HG03175 (cell line): ENCODE results near the gene ZNF777.
"Not testable (repeated sequence)": the region's sequence is repeated elsewhere in the genome, so short reads cannot be mapped to it uniquely, and the experiment has no call there.

Experiments
- ATAC-seq: cut with Tn5 transposase; IDR thresholded peaks from one replicate; pipeline ENCODE4 v1.9.1; 2021; ENCODE audit warnings: mild to moderate bottlenecking, moderate library complexity; ENCODE audit not compliant: unreplicated experiment

Gene ZNF777

DNA sequence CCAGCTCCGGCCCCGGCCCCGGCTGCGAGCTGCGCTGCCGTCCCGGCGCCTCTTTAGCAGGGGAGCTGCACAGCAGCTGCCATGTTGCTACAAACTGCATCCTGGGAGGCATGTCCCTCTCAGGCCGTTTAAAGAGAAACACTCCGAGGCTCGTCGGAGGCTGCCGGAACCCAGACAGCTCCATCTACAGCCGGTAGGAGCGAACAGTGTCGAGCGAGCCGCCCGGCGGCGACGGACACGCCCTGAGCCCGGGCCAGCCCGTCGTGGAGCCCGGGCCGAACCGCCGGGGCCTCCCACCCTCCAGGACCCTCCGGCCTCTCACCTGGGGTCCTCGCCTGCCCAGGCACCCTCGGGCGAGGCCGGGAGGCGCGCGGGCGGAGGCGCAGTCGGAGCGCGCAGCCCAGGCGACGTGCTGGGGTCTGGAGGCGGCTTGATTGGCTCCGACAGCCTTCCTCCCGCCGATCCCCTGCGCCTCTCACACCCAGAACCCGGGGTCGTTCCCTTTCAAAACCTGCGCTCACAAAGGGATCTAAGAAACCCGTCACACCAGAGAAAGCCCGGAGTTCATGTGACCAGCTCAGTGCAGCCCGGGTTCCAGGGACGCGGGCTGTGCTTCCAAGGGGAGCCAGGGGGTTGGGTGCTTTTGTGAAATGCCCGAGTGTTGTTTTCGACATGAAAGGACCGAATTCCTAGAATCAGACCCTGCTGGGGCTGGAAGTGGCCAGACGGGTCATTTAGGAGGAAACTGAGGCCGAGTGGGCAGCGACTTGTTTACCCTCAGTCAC, at the start of gene ZNF777:
ZNF777 (minus strand) TSS at position 570 of the 785 bp plus-strand sequence. CDS start 5,040 bp downstream, outside the sequence.
- ATAC-seq = peak; percentile 96

DNA sequence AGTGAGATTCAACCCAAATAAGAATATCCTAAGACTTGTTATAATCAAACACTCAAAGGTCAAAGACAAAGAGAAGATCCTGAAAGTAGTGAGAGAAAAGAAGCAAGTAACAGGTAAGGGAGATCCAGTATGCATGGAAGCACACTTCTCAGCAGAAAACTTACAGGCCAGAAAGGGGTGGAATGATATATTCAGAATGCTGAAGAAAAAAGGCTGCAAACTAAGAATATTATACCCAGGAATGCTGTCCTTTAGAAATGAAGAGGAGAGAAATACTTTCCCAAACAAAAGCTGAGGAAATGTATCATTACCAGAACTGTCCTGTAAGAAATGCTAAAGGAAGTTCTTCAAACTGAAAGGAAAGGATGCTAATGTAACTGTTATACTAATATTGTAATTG, 49.4 kb upstream of the ZNF777 start:
- no peak for ATAC-seq

DNA sequence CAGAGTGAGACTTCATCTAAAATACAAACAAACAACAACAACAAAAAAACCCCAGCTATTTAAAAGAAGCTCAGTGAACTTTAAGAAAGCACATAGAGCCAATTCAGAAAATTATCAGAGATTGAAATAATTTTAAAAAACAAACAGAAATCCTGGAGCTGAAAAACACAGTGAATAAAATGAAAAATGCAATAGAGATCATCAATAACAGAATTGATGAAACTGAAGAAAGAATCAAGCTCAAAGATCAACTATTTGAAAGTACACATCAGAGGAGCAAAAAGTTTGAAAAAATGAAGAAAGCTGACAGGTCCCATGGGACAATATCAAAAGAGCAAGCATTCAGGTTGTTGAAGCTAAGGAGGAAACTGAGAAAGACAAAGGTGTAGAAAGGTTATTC, 48.9 kb upstream of the ZNF777 start:
- ATAC-seq = no peak

DNA sequence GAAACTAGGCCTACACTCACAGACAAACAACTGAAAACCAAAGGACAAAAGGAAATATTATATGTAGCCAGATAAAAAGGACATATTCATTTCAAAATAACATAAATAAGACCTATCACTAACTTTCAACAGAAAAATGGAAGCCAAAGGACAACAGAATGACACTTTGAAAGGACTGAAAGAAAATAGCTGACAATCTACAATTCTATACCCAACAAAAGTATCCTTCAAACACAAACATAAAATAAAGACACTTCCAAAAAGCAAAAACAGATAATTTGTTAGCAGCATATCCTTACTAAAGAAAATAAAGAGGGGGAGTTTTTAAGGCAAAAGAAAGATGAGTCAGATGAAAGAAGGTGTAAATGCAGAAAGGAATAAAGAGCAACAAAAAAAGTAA, 44.7 kb upstream of the ZNF777 start:
- no peak for ATAC-seq

DNA sequence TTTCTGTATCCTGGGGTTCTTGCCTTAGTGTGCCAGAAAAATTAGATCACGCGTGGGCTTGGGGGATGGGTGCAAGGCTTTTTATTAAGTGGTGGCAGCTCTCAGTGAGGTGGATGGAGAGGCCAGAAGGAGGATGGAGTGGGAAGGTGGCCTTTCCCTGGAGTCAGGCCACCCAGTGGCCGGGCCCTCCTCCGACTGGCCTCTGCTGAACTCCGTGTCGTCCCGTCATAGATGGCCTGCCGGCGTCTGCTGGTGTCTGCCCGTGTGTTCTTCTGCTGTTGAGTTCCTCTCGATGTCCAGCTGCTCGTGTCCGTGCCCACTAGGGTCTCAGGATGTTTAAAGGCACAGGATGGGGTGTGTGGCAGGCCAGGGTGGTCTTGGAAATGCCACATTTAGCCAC, 40.8 kb upstream of the ZNF777 start:
- no peak for ATAC-seq

DNA sequence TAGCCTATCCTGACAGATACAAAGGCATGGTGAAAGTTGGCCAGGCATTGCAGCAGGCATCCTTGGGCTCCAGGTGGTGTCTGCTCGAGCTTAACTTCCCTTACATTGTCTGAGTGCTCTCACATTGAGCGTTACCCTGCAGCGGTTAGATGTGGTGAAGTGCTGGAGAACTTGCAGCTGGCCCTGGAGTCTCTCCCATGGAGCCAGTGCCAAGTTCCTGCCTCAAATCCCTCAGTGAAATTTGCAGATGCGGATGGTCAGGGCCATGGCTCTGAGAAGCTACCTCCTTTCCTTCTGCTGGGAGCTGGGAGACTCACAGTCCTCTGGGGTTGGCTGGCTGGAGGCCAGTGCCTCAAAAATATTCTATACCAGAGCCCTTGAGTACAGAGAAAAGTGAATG, 40.0 kb upstream of the ZNF777 start:
- no peak for ATAC-seq

DNA sequence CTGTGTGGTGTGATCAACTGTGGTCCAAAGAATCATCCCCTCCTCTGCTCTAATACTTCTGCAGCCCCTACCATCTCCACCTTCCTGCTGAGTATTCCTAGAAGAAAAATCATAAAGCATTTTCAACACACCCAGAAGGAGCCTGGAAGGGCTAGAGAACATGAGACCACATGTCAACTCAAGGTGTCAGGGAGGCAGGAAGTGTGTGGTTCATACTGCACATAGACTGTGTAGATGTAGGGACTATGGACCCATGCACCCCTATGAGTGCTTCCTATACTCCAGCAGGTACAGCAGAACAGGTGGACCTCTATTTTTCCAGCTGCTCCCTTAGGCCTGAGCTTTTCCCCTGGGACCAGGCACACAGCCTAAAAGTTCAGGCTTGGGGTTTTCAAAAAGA, 39.3 kb upstream of the ZNF777 start:
- ATAC-seq = no peak

DNA sequence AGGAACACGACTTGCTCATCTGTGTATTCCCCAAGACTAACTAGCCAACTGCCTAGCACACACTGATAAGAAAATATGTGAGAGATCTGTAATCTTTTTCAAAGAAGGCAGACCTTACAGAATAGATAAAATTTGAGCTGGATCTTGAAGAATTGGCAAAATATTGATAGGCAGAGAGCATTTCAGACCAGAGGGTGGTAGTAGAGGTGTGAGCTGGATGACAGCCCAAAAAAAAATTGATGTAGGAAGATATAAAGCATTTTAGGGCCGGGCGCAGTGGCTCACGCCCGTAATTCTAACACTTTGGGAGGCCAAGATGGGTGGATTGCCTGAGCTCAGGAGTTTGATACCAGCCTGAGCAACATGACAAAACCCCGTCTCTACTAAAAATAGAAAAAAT, 37.9 kb upstream of the ZNF777 start:
- ATAC-seq = no peak

DNA sequence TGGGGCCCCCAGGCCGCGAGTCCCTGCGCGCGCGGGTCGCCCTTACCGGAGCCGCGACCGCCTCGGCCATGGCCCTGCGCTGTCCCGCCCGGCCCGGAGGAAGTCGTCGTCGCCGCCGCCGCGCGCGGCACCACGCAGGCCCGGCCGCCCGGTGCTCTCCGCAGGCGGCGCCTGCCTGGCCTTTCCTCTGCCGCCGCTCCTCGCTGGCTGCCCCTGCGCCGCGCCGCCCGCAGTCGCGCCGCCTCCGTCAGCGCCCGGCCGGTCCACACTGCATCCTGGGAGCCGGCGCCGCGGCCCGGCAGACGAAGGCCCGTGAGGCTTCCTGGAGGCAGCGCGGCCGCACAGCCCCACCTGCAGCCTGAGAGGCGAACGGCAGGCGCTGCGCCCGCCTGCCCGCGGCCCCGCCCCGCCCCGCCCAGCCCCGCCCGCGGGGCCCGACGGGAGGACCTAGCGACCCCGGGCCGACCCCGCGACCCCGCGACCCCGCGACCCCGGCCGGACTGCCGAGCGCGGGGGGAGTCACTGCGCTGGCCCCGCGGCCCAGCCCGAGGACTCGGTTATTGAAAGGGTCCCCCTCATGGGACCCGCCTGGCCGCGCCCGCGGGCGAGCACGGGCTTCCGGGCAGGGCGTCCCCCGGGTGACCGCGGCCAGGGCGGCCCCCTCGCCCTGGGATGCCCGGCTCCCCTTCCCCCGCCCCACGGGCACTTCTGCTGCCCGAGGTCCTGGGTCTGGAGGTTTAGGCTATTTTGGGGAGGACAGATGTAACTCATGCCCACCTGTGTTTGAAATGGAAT, 36.8 kb upstream of the ZNF777 start, which contains the start of gene ZNF746:
ZNF746 (minus strand) TSS at position 343 of the 795 bp plus-strand sequence; CDS start at position 70, 273 bp downstream.
- peak; percentile 94 for ATAC-seq

DNA sequence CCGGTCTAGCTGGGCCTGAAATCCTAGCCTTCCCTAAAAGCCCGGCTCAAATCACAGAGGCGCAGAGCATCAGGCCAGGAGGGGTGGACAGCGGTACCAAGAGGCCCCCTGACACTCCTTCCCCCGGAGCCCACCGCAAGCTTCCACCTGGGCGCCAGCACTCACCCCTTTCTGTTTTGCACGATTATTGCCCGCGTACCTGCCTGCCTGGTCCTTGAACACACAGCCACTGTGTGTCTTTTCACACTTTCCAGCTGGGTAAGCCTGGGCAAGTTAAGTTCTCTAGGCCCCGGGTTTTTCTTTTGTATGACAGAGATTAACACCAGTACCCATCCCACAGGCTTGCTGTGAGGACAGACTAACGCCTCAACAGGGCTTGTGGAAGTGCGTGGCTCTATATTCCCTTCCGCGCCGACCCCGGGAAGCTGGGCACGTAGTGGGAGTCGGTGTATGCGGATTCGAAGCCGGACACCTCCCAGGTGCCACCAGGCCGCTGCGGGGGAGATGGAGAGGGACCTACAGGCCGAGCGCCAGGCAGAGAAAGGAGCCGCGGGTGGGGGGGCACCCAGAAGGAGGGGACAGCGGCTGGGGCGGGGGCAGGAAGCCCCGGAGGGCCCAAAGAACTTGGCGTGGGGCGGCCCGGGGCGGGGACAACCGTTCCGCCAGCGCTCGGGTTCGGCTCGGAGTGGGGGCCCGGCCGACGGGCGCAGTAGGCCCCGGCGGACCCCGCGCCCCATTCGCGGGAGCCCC, 36.0 kb upstream of the ZNF777 start:
- peak; percentile 36 for ATAC-seq

DNA sequence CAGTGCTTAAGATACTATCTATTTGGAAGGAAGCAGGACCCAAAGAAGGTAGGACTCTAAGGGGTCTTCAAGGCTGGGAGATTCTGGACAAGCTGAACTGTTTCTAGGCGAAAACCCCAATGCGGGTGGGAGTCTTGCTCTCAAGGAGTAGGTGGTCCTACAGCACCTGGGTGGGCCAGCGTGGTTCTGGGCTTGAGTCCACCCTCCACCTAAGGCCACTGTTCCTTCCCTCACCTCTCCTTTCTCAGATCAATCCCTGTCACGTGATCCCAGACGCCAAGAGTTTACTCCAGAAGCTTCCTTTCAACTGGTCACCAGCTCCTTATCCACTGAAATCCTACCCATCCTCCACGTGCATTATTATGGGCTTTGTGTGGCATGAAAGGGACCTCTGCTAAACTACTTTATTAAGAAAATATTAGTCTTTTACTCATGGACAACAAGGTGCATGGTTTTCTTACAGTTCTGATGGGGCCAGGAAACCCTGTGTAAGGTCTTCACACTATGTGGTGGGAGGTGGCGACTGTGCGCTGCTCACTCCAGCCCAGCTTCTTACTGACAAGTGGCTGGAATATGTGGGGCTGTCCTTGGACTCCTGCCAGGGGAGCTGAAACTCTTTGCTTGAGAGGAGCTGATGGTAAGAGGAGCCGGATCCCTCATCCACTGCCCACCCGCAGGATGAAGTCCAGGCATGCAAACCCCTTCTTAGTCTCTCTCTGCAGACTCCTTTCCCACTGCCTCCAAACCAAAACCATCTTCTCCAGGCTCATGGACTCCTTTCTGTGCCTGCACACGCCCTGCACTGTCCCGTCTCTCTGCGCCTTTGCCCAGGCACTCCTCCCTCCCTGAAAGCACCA, 35.2 kb upstream of the ZNF777 start:
- no peak for ATAC-seq

DNA sequence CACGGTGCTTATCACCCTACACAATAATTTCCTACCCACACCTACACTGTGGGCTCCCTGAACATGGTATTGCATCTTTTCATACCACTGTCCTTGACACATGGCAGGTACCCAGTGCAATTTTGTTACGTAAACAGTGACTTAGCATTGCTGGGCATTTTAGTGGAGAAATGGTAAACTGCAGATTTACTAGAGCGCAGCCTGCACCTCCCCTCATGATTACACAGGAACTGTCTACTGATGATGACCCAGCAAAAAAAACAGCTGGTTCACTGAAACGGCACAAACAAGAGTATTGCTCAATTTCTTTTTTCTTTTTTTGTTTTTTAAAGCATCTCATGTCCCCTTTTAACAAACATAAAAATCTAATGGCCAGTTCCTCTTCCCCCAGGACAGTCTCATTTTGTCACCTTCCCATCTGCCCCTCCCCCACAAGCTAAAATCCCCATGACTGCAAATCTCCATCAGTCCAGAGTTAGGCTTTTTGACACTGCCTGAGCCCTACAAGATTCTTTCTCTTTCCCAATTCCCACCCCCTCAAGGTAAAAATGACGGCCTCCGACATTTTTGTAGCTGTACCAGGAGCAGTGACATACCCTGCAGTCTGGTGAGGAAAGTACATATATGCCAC, 34.0 kb upstream of the ZNF777 start:
- ATAC-seq = no peak

DNA sequence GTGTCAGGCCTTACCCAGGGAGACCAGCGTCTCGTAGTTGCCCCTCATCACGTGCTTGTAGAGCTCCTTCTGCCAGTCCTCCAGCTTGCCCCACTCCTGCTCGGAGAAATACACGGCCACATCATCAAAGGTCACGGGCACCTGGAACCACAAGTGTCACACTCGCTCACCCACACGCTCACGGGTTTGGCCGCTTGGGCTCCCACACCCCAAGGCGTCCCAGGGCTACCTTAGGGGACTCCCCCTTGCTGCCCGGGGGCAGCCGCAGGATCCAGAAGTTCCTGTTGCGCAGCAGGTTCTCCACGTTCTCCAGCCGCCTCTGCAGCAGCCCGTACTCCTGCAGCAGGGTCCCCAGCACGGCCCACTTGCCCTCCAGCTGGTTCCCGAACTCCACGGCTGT, 33.1 kb upstream of the ZNF777 start:
- not testable (repeated sequence) for ATAC-seq

DNA sequence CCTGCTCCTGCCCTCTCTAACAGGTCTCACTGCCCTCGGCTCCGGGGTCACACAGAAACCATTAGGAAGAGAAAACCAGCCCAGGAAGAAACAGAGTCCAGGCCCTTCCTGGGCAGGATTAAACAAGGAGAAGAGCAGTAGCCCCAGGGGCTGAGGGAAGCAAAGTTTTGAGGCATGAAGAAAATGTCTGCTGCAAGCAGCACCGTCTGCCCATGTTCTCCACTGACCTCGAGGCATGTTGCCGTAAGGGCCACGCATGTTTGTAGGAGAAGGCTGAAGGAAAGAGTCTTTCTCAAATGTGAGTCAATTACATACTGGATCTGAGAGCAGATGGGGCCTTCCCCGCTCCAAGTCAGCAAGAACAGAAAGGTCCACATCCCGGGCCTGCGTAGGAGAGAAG, 32.5 kb upstream of the ZNF777 start:
- no peak for ATAC-seq

DNA sequence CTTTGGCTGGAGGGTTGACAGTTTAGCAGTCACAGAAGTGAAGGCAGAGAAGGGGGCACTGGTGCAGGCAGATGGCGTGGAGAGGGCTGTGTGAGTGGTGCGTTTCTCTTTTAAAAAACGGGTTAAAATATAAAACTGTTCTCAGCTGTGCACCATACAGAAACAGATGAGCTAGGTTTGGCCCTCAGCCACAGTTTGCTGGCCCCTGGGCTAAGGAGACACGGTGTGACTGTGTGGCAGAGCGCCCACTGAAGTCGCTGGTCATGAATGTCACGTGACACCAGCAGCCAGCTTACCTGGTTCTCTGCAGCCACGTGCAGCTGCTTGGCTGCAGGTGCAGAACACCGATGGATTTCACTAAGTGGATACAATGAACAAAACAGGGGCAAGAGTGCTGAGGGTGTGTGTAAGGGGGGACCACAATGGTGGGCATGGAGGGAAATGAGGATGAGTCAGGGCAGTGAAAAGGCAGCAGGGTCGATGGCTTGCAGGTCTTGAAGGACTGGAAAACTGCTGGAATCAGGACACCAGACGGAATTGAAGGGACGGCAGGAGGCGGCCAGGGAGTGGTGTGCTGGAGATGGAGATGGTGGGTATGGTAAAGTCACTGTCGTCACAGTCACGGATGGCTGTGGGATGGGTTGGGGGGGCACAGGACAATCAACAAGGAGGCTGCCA, 29.4 kb upstream of the ZNF777 start:
- no peak for ATAC-seq

DNA sequence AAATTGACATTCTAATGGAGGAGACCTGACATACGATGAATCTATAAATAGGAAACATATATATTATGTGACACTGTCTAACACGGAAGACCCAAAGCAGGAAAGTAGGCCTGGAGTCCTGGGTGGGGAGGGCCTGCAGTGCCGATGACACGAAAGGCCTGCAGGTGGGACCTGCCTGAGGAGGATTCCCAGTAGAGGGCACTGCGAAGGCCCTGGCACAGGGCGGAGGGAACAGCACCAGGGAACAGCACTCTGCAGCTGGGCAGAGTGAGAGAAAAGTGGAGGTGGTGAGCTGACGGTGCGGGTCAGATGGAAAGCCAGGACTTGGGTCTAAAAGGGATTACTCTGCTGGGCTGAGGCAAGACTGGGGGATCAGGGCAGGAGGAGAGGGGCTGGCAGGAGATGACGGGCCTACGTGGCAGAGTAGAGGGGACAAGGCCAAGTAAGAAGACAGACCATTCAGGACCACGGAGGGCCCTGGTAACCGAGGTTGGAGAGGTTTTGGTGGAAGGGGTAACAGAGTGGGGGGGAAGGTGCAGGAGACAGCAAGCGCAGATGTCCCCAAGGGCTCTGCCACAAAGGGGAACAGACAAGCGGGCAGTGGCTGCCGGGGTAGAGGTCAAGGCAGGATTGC, 28.6 kb upstream of the ZNF777 start:
- ATAC-seq = no peak

DNA sequence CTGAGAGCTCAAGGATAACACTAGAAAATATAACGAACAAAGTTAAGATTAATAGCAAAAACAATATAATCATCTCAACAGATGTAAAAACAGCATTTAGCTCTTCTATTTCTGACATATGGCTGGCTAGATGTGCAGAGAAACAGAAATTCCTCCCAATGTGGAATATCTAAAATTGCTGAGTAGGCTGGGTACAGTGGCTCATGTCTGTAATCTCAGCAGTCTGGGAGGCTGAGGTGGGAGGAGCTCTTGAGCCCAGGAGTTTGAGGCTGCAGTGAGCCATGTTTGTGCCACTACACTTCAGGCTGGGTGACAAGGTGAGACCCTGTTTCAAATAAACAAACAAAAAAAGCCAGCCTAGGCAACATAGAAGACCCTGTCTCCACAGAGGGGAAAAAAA, 18.7 kb upstream of the ZNF777 start:
- no peak for ATAC-seq

DNA sequence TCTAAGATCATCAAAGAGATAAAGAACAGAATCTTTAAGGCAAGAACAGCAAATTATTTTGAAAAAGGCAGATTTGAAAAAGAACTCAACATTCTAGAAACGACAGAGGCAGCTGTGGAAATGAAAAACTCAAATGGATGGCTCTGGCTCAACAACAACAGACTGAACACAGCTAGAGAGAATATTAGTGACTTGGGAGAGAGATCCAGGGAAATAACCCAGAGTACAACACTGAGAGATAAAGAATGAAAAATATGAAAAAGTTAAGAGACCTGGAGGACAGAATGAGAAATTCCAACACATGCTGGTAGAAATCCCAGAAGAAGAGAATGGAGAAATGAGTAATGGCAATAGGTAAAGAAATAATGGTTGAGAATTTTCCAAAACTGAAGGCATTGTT, 17.9 kb upstream of the ZNF777 start:
- no peak for ATAC-seq
